HG03378 (cell line): ENCODE results near the gene PARD3B.

Source experiments
- ATAC-seq: cut with Tn5 transposase; IDR thresholded peaks from one replicate; pipeline ENCODE4 v1.9.1; 2021; ENCODE audit warnings: mild to moderate bottlenecking, moderate library complexity; ENCODE audit not compliant: unreplicated experiment

PARD3B gene

GRCh38 chr2:205654878-205655605 lies 1109.8 kb downstream of the PARD3B start:
- ATAC-seq, result no peak

- ATAC-seq, result no peak
Measured at GRCh38 chr2:205655779-205656456, 1110.6 kb downstream of the PARD3B start.

- ATAC-seq, result no peak
Measured at GRCh38 chr2:205656461-205656860, 1111.2 kb downstream of the PARD3B start.

- ATAC-seq, result no peak
Measured at GRCh38 chr2:205656941-205657340, 1111.7 kb downstream of the PARD3B start.

- no peak for ATAC-seq
Measured at GRCh38 chr2:205657579-205657978, 1112.3 kb downstream of the PARD3B start.

GRCh38 chr2:205658068-205658467 lies 1112.8 kb downstream of the PARD3B start:
- no peak for ATAC-seq

GRCh38 chr2:205658572-205658971 lies 1113.3 kb downstream of the PARD3B start:
- no peak for ATAC-seq

GRCh38 chr2:205659922-205660321 lies 1114.6 kb downstream of the PARD3B start:
- ATAC-seq, result no peak

- peak; percentile 81 for ATAC-seq
Measured at GRCh38 chr2:205660521-205661124, 1115.3 kb downstream of the PARD3B start.

- ATAC-seq, result no peak
Measured at GRCh38 chr2:205661281-205661680, 1116.0 kb downstream of the PARD3B start.

- ATAC-seq, result no peak
Measured at GRCh38 chr2:205662206-205662965, 1117.1 kb downstream of the PARD3B start.

- ATAC-seq, result no peak
Measured at GRCh38 chr2:205665791-205666190, 1120.5 kb downstream of the PARD3B start.
